Mesenchymal stem cell (in vitro differentiated cells and primary cell): ENCODE measurements around the gene ZNF654.

Experiments used
- DNase-seq: peaks from one replicate; pipeline ENCODE4 v3.0.0-alpha.2; 2013
- H2AFZ ChIP-seq: one replicate; pipeline ENCODE4 v1.6.1; 2013; ENCODE audit warnings: low read depth, mild to moderate bottlenecking, control low read depth, inconsistent platforms, low read length, moderate library complexity
- H2AK5ac ChIP-seq: 2 replicates; pipeline ENCODE4 v1.6.1; 2013; ENCODE audit warnings: low read length, moderate library complexity, mild to moderate bottlenecking, inconsistent platforms; ENCODE audit not compliant: severe bottlenecking
- H2BK120ac ChIP-seq: one replicate; pipeline ENCODE4 v1.6.1; 2013; ENCODE audit warnings: low read depth, mild to moderate bottlenecking, inconsistent platforms, low read length, moderate library complexity
- H2BK12ac ChIP-seq, 2 experiments: one replicate each; pipeline ENCODE4 v1.6.1; 2013; ENCODE audit warnings: inconsistent platforms in 2 of 2, low read length in 2 of 2, mild to moderate bottlenecking in 2 of 2, moderate library complexity in 2 of 2, control low read depth in 1 of 2
- H2BK15ac ChIP-seq: one replicate; pipeline ENCODE4 v1.6.1; 2013; ENCODE audit warnings: mild to moderate bottlenecking, low read depth, inconsistent platforms; ENCODE audit not compliant: poor library complexity, severe bottlenecking
- H2BK5ac ChIP-seq: 2 replicates; pipeline ENCODE4 v1.6.1; 2013; ENCODE audit warnings: low read depth, mild to moderate bottlenecking, low read length, control low read depth, inconsistent platforms; ENCODE audit not compliant: poor library complexity, severe bottlenecking
- H3K14ac ChIP-seq, 2 experiments: one replicate each; pipeline ENCODE4 v1.6.1; 2013; ENCODE audit warnings: inconsistent platforms in 2 of 2, low read length in 2 of 2, control low read depth in 1 of 2, mild to moderate bottlenecking in 1 of 2, moderate library complexity in 1 of 2
- H3K18ac ChIP-seq, 2 experiments: one replicate each; pipeline ENCODE4 v1.6.1; 2013; ENCODE audit warnings: inconsistent platforms in 2 of 2, low read length in 2 of 2, control low read depth in 1 of 2, low read depth in 1 of 2, mild to moderate bottlenecking in 1 of 2
- H3K23ac ChIP-seq, 2 experiments: one replicate each; pipeline ENCODE4 v1.6.1; 2013; ENCODE audit warnings: inconsistent platforms in 2 of 2, low read length in 2 of 2, mild to moderate bottlenecking in 2 of 2, moderate library complexity in 2 of 2, control low read depth in 1 of 2
- H3K27ac ChIP-seq: 2 replicates; pipeline ENCODE4 v1.5.1; 2013; ENCODE audit warnings: mild to moderate bottlenecking, moderate library complexity, low read length, control low read depth, inconsistent platforms; ENCODE audit not compliant: poor library complexity, severe bottlenecking
- H3K27me3 ChIP-seq, 2 experiments: 2 replicates each; pipeline versions ENCODE4 v1.6.1 to v1.7.0; 2013; ENCODE audit warnings: low read length in 2 of 2, mild to moderate bottlenecking in 2 of 2, moderate library complexity in 2 of 2, control low read depth in 1 of 2, inconsistent platforms in 1 of 2; ENCODE audit not compliant: control insufficient read depth in 1 of 2, insufficient read depth in 1 of 2
- H3K36me3 ChIP-seq, 2 experiments: 2 replicates each; pipeline versions ENCODE4 v1.6.1 to v1.7.0; 2013; ENCODE audit warnings: low read length in 2 of 2, control low read depth in 1 of 2, inconsistent platforms in 1 of 2, low read depth in 1 of 2, mild to moderate bottlenecking in 1 of 2; ENCODE audit not compliant: insufficient read depth in 2 of 2, control insufficient read depth in 1 of 2
- H3K4ac ChIP-seq, 2 experiments: one replicate each; pipeline ENCODE4 v1.6.1; 2013; ENCODE audit warnings: inconsistent platforms in 2 of 2, low read length in 2 of 2, mild to moderate bottlenecking in 2 of 2, moderate library complexity in 2 of 2, control low read depth in 1 of 2, low read depth in 1 of 2
- H3K4me1 ChIP-seq: 2 replicates; pipeline ENCODE4 v1.6.1; 2013; ENCODE audit warnings: low read depth, low read length, control low read depth; ENCODE audit not compliant: control insufficient read depth, insufficient read depth
- H3K4me2 ChIP-seq: 2 replicates; pipeline ENCODE4 v1.6.1; 2013; ENCODE audit warnings: low read length, mild to moderate bottlenecking, inconsistent platforms; ENCODE audit not compliant: poor library complexity, severe bottlenecking
- H3K4me3 ChIP-seq, 2 experiments: 2 replicates each; pipeline versions ENCODE4 v1.5.1 to v1.7.0; 2013; ENCODE audit warnings: low read length in 2 of 2, mild to moderate bottlenecking in 2 of 2, control low read depth in 1 of 2, low read depth in 1 of 2; ENCODE audit not compliant: insufficient read depth in 1 of 2
- H3K79me1 ChIP-seq: replicated peaks from 2 replicates; pipeline ENCODE4 v1.6.1; 2013; ENCODE audit warnings: mild to moderate bottlenecking, control low read depth, low read length, inconsistent platforms; ENCODE audit not compliant: poor library complexity, severe bottlenecking
- H3K9ac ChIP-seq: 2 replicates; pipeline ENCODE4 v1.7.0; 2013; ENCODE audit warnings: mild to moderate bottlenecking, low read length, moderate library complexity
- H3K9me3 ChIP-seq: 2 replicates; pipeline ENCODE4 v1.7.0; 2013; ENCODE audit warnings: mild to moderate bottlenecking, low read length; ENCODE audit not compliant: control insufficient read depth
- H4K8ac ChIP-seq: one replicate; pipeline ENCODE4 v1.6.1; 2013; ENCODE audit warnings: inconsistent platforms, mild to moderate bottlenecking, low read length, moderate library complexity
- H4K91ac ChIP-seq: one replicate; pipeline ENCODE4 v1.6.1; 2013; ENCODE audit warnings: mild to moderate bottlenecking, low read length, inconsistent platforms
- WGBS: methylation state at CpG from one replicate; pipeline ENCODE4 v1.1.7; 2013; ENCODE audit warnings: mixed read lengths; 5-methylcytosine and 5-hydroxymethylcytosine counted together

Gene ZNF654

DNA sequence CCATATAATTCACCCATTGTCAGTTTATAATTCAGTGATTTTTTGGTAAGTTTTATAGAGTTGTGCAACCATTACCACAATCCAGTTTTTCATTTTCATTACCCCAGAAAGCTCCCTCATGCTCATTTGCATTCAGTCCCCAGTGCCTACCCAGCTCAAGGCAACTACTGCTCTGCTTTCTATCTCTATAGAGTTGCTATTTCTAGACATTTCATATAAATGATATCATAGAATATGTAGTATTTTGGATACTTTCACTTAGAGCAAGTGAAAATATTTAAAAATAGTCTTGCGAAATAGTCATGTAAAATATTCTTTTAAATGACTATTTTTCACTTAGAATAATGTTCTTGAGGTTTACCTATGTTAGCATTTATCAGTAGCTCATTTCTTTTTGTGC, 42.1 kb downstream of the ZNF654 start:
- Histone ChIP-seq H3K27ac (no peak overlapping the region), H3K4me3 (no peak overlapping the region), H2AFZ (no peak overlapping the region), H4K91ac (no peak overlapping the region), H2BK5ac (no peak overlapping the region), H2AK5ac (no peak overlapping the region), H2BK12ac (no peak overlapping the region), H2BK15ac (no peak overlapping the region), H3K4me1 (no peaks in the 10 kb centered on the region), H2BK120ac (no peak overlapping the region), H3K18ac (no peak overlapping the region), H3K23ac (no peak overlapping the region), H3K4me2 (no peak overlapping the region), H3K36me3 (peaks cover 0 to 9% of the 10 kb centered on the region in 2 experiments), H3K27me3 (no peaks in the 10 kb centered on the region), H4K8ac (no peak overlapping the region), H3K79me1 (peaks cover 9% of the 10 kb centered on the region), H3K4ac (no peak overlapping the region), H3K14ac (no peak overlapping the region), H3K9ac (no peak overlapping the region), H3K9me3 (no peaks in the 10 kb centered on the region)
- DNase-seq = no peak
- no CpG with 5 or more reads among the region's 1 CpG for WGBS

DNA sequence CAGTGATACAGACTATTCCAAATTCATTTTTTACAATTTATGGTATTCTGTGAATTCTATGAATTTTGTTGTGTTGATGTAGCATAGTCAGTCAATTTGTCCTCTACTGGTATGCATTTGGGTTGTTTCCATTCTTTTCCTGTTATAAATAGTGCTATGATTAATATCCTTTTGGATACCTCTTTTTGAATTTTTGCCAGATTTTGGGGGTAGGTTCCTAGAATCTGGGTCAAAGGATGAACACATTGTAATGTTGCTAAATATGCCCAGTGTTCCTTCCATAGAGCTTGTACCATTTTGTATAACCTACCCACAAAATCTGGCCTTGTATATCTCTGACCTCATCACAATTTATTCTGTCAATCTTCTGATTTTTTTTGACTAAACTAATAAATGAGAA, 46.3 kb downstream of the ZNF654 start:
- no peak overlapping the region for H3K27ac ChIP-seq
- no peaks in the 10 kb centered on the region for H3K9me3 ChIP-seq
- H3K27me3 ChIP-seq = no peaks in the 10 kb centered on the region
- no peak overlapping the region for H2BK5ac ChIP-seq
- H2AK5ac ChIP-seq = no peak overlapping the region
- no peak overlapping the region for H2BK120ac ChIP-seq
- H3K4me2 ChIP-seq = no peak overlapping the region
- no peak overlapping the region for H3K23ac ChIP-seq
- H3K14ac ChIP-seq = no peak overlapping the region
- H4K91ac ChIP-seq = no peak overlapping the region
- no peaks in the 10 kb centered on the region for H3K4me1 ChIP-seq
- peaks cover 11% of the 10 kb centered on the region for H3K79me1 ChIP-seq
- H2BK12ac ChIP-seq = no peak overlapping the region
- DNase-seq = no peak
- H3K4ac ChIP-seq = no peak overlapping the region
- no peak overlapping the region for H3K18ac ChIP-seq
- H2BK15ac ChIP-seq = no peak overlapping the region
- H3K36me3 ChIP-seq = peaks cover 0 to 3% of the 10 kb centered on the region in 2 experiments
- H3K4me3 ChIP-seq = no peak overlapping the region
- H2AFZ ChIP-seq = no peak overlapping the region
- no peak overlapping the region for H4K8ac ChIP-seq
- no peak overlapping the region for H3K9ac ChIP-seq

DNA sequence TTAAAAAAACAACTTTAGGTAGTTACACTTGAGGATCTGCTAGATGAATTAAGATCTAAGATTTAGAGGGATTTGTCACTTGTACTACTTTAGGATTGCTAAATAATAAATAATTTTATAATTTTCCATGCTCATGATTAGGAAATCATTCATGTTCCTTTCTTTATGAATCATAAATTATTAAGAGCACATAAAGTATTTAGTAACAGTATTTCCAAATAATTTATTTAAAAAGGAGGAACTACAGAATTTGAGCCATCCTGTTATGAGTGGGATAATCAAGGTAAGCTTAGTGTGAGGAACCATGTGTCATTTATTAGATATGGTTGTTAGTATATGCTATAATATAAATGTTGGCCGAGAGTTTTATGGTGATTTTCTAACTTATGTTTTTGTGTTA, 53.2 kb downstream of the ZNF654 start:
- H3K14ac ChIP-seq = no peak overlapping the region
- peaks cover 18% of the 10 kb centered on the region for H3K79me1 ChIP-seq
- H3K9me3 ChIP-seq = no peaks in the 10 kb centered on the region
- no peak overlapping the region for H2BK5ac ChIP-seq
- H3K9ac ChIP-seq = no peak overlapping the region
- no peak overlapping the region for H4K8ac ChIP-seq
- H4K91ac ChIP-seq = no peak overlapping the region
- H3K27me3 ChIP-seq = no peaks in the 10 kb centered on the region
- no peak overlapping the region for H2AFZ ChIP-seq
- no peak overlapping the region for H2BK12ac ChIP-seq
- H3K18ac ChIP-seq = no peak overlapping the region
- no peak overlapping the region for H3K4ac ChIP-seq
- no peak overlapping the region for H2BK120ac ChIP-seq
- no peaks in the 10 kb centered on the region for H3K4me1 ChIP-seq
- H3K27ac ChIP-seq = no peak overlapping the region
- peaks cover 2 to 33% of the 10 kb centered on the region in 2 experiments for H3K36me3 ChIP-seq
- no CpG with 5 or more reads among the region's 1 CpG for WGBS
- H3K4me3 ChIP-seq = no peak overlapping the region
- no peak overlapping the region for H2AK5ac ChIP-seq
- no peak overlapping the region for H3K4me2 ChIP-seq
- DNase-seq = no peak
- H3K23ac ChIP-seq = no peak overlapping the region
- H2BK15ac ChIP-seq = no peak overlapping the region

DNA sequence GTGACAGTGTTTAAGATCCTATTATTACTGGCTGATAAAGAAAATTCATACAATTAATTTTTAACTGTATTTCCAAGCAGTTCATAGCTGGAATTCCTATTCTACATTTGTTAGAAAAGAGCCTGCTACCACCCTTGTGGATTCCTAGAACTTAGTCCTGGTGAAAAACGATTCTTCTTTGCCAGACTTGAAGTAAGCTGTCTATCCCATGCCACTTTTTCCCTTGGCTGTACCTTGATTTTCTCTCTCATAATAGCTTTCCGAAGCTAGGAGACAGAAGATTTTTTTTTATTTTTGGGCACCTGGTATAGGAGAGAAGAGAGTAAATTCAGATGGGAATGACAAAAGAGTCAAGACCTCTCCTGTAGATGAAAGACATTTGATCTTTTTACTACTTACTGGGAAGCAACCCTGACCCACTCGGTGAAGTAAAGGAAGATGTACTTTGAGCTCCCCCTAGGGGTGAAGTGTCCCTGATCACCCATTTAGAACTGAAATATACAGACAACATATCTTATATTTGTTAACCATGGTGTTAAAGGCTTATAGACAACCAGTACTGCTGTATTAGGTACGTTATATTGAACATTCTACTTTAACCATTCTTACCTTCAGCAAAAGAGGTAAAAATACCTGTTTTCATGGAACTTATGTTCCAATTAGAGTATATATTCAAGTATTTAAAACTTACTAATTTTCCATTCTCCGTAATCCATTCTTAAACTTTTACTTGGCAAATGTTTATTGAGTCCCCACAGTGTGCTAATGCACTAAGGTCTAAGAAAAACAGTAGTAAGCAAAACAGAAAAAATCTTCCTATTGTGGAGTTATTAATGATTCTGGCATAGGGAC, 54.5 kb downstream of the ZNF654 start:
- Histone ChIP-seq H3K9ac (peak overlapping the region; percentile 45), H2AK5ac (no peak overlapping the region), H3K18ac (no peak overlapping the region), H3K4me2 (no peak overlapping the region), H3K27me3 (no peaks in the 10 kb centered on the region), H3K4me1 (no peaks in the 10 kb centered on the region), H3K14ac (no peak overlapping the region), H3K79me1 (peaks cover 18% of the 10 kb centered on the region), H3K4ac (no peak overlapping the region), H2BK12ac (no peak overlapping the region), H3K36me3 (peaks cover 2 to 40% of the 10 kb centered on the region in 2 experiments), H4K91ac (no peak overlapping the region), H3K4me3 (no peak overlapping the region), H4K8ac (no peak overlapping the region), H2AFZ (no peak overlapping the region), H2BK120ac (no peak overlapping the region), H3K27ac (peak overlapping the region; percentile 51), H3K9me3 (no peaks in the 10 kb centered on the region), H3K23ac (no peak overlapping the region), H2BK15ac (no peak overlapping the region), H2BK5ac (no peak overlapping the region)
- 30% methylated on average over 1 of the region's 5 CpGs for WGBS
- DNase-seq = peak; percentile 80
